K562 (cell line): Measurements from ENCODE around the gene DPP8. TPM values are rescaled to one million over a fixed set of nuclear protein-coding genes. Genes with fewer than 3 reads are reported as not detected.

Source experiments
- BRF1 ChIP-seq: IDR thresholded peaks from 3 replicates; pipeline ENCODE4 v1.6.1; 2011; ENCODE audit warnings: borderline replicate concordance, mild to moderate bottlenecking; ENCODE audit not compliant: insufficient read length; ENCODE audit errors: extremely low read depth
- E2F8 ChIP-seq: fragments of 450-650 bp; IDR thresholded peaks from 2 replicates; pipeline ENCODE4 v1.7.1; 2018; ENCODE audit warnings: mild to moderate bottlenecking, low read depth; ENCODE audit not compliant: partially characterized antibody
- GTF2B ChIP-seq: IDR thresholded peaks from 2 replicates; pipeline ENCODE4 v1.6.1; 2011; ENCODE audit not compliant: insufficient read length; ENCODE audit errors: extremely low read depth
- HOMEZ ChIP-seq: fragments of 250-450 bp; sonication (Bioruptor Pico); IDR thresholded peaks from 2 replicates; pipeline ENCODE4 v1.4.0; 2020; ENCODE audit warnings: mild to moderate bottlenecking, moderate library complexity
- MAFG ChIP-seq: fragments of 450-650 bp; conservative IDR thresholded peaks from 2 replicates; pipeline ENCODE4 v1.6.1; 2016; ENCODE audit warnings: missing genetic modification characterization, missing compliant biosample characterization
- NCOA1 ChIP-seq: fragments of 450-650 bp; IDR thresholded peaks from 2 replicates; pipeline ENCODE4 v1.6.1; 2016; ENCODE audit warnings: low read depth
- NFE2 ChIP-seq: IDR thresholded peaks from 2 replicates; pipeline ENCODE4 v1.6.1; 2014; ENCODE audit warnings: antibody characterized with exemption, low read depth
- NFXL1 ChIP-seq: fragments of 450-650 bp; formaldehyde crosslinking; IDR thresholded peaks from 2 replicates; pipeline ENCODE4 v1.4.0; 2021; ENCODE audit warnings: mild to moderate bottlenecking
- PHTF2 ChIP-seq: fragments of 250-450 bp; sonication (Bioruptor Pico); IDR thresholded peaks from 2 replicates; pipeline ENCODE4 v1.5.0; 2021; ENCODE audit warnings: mild to moderate bottlenecking
- PRMT5 ChIP-seq: sonication (generic); formaldehyde crosslinking; IDR thresholded peaks from 2 replicates; pipeline ENCODE4 v1.5.0; 2020; ENCODE audit warnings: missing genetic modification reagents
- TCF15 ChIP-seq: fragments of 250-450 bp; sonication (Bioruptor Pico); IDR thresholded peaks from 2 replicates; pipeline ENCODE4 v1.8.0; 2022; ENCODE audit warnings: moderate library complexity, mild to moderate bottlenecking, inconsistent platforms
- TOE1 ChIP-seq, 2 experiments: fragments of 450-650 bp in 1 of 2; sonication (generic) in 1 of 2; formaldehyde crosslinking in 1 of 2; IDR thresholded peaks; 2 replicates each; pipeline versions ENCODE4 v1.7.1 to v1.8.0; 2016 to 2022; ENCODE audit warnings: borderline replicate concordance in 2 of 2, mild to moderate bottlenecking in 2 of 2, antibody characterized with exemption in 1 of 2, inconsistent platforms in 1 of 2, low read depth in 1 of 2, missing genetic modification reagents in 1 of 2, moderate library complexity in 1 of 2
- ZKSCAN8 ChIP-seq: fragments of 200-800 bp; sonication (Bioruptor generic); IDR thresholded peaks from 2 replicates; pipeline ENCODE4 v1.6.1; 2016; ENCODE audit warnings: missing genetic modification characterization, missing compliant biosample characterization
- ZNF232 ChIP-seq: sonication (generic); formaldehyde crosslinking; IDR thresholded peaks from 2 replicates; pipeline ENCODE4 v1.8.0; 2022; ENCODE audit warnings: mild to moderate bottlenecking, missing genetic modification reagents
- ZNF583 ChIP-seq: fragments of 250-450 bp; sonication (Bioruptor Pico); IDR thresholded peaks from 2 replicates; pipeline ENCODE4 v1.4.0; 2020
- ZNF592 ChIP-seq: fragments of 450-650 bp; IDR thresholded peaks from 2 replicates; pipeline ENCODE4 v1.6.1; 2017; ENCODE audit warnings: antibody characterized with exemption, mild to moderate bottlenecking
- polyA plus RNA-seq, 8 experiments: library from polyadenylated mRNA; depleted of rRNA in 4 of 8; stranded (reverse) in 5 of 8; unstranded in 3 of 8; fragments of >200 nt; fragmentation: Nextera tagmentation in 2 of 8; fragmentation: Illumina TruSeq in 1 of 8; extraction: Ambion mirVana in 2 of 8; extraction: Trizol in 1 of 8; gene quantifications; 2 replicates each; pipeline versions ENCODE4 v1.2.1 to v1.2.3, GENCODE V29; 2011 to 2014; ENCODE audit warnings: inconsistent platforms in 1 of 8, missing spikeins in 1 of 8
- total RNA-seq, 7 experiments: library from RNA; depleted of rRNA in 6 of 7; stranded (reverse); fragments of >200 nt in 6 of 7; fragmentation: Illumina TruSeq in 2 of 7; extraction: Trizol in 2 of 7; gene quantifications; 2 replicates each; pipeline versions ENCODE4 v1.2.1 to v1.2.3, GENCODE V29; 2011 to 2021; ENCODE audit warnings: low replicate concordance in 1 of 7

DPP8 gene
- total and polyA plus RNA-seq, 9 of the 15 experiments (the other 6 are each of a cell fraction or from before 2014, with no cell fraction given): 5.5 to 36.7 (median 20.7) TPM

- no peak for TF ChIP-seq NFE2
- no peak for TF ChIP-seq GTF2B
- TF ChIP-seq BRF1: no peak
- TF ChIP-seq PRMT5 (CRISPR knock-in tag): no peak
- TF ChIP-seq NFXL1 (CRISPR knock-in tag): no peak
- peak; percentile 83 for TF ChIP-seq ZNF592
- TF ChIP-seq ZKSCAN8 (CRISPR knock-in tag): no peak
- no peak for TF ChIP-seq MAFG
- no peak for TF ChIP-seq NCOA1
- 0 out of 2 replicates have a peak, but pooled peaks have one; percentile 40 for TF ChIP-seq ZNF583
- 0 out of 2 replicates have a peak, but pooled peaks have one; percentile 61 for TF ChIP-seq ZNF232 (CRISPR knock-in tag)
- no peak for TF ChIP-seq TCF15 (CRISPR knock-in tag)
- no peak for TF ChIP-seq PHTF2
- TF ChIP-seq E2F8: no peak
- TF ChIP-seq TOE1 (IDR thresholded peaks at IDR 0.05; ENCODE audit: borderline replicate concordance): no peak
- TF ChIP-seq TOE1 (CRISPR knock-in tag; IDR thresholded peaks at IDR 0.05; ENCODE audit: borderline replicate concordance, low read depth): no peak
- TF ChIP-seq HOMEZ (CRISPR knock-in tag): peak; percentile 60; the same call in 1 of the 2 replicates
Measured at GRCh38 chr15:65530318-65531111, 13.0 kb upstream of the DPP8 start, which contains the start of gene HACD3 (continued).
